Spleen (tissue), 11 donors: ENCODE data around the gene HORMAD1. TPM values are rescaled to one million over a fixed set of nuclear protein-coding genes. Genes with fewer than 3 reads are reported as not detected.
"Not testable (repeated sequence)": the region's sequence is repeated elsewhere in the genome, so short reads cannot be mapped to it uniquely, and the experiment has no call there.

Source experiments
- DNase-seq: peaks from one replicate; pipeline ENCODE4 v3.0.0-alpha.2; 2020
- H3K27ac ChIP-seq, 8 donors: fragments of 200-600 bp; sonication (generic) in 7 of 8; 1 replicate in 4 of 8; 2 replicates in 4 of 8; pipeline versions ENCODE4 v1.5.0 to v1.8.0; 2016 to 2021; ENCODE audit warnings: inconsistent platforms in 4 of 8, mild to moderate bottlenecking in 4 of 8, moderate library complexity in 1 of 8
- H3K27me3 ChIP-seq, 7 donors: fragments of 200-600 bp; sonication (generic) in 6 of 7; replicated peaks in 1 of 7; 1 replicate in 4 of 7; 2 replicates in 3 of 7; pipeline versions ENCODE4 v1.5.0 to v1.8.0; 2016 to 2021; ENCODE audit warnings: inconsistent platforms in 3 of 7, mild to moderate bottlenecking in 1 of 7
- H3K36me3 ChIP-seq, 6 donors: fragments of 200-600 bp; sonication (generic) in 5 of 6; 1 replicate in 4 of 6; 2 replicates in 2 of 6; pipeline versions ENCODE4 v1.5.0 to v1.8.0; 2016 to 2021; ENCODE audit warnings: inconsistent platforms in 2 of 6
- H3K4me1 ChIP-seq, 6 donors: fragments of 200-600 bp; sonication (generic) in 5 of 6; 1 replicate in 3 of 6; 2 replicates in 3 of 6; pipeline versions ENCODE4 v1.5.0 to v1.8.0; 2016 to 2021; ENCODE audit warnings: inconsistent platforms in 3 of 6
- H3K4me3 ChIP-seq, 8 donors: fragments of 200-600 bp; sonication (generic) in 7 of 8; 1 replicate in 4 of 8; 2 replicates in 4 of 8; pipeline versions ENCODE4 v1.5.0 to v1.8.0; 2016 to 2021; ENCODE audit warnings: inconsistent platforms in 4 of 8, mild to moderate bottlenecking in 4 of 8, moderate library complexity in 2 of 8
- H3K9me3 ChIP-seq, 8 donors: fragments of 200-600 bp; sonication (generic) in 7 of 8; 1 replicate in 4 of 8; 2 replicates in 4 of 8; pipeline versions ENCODE4 v1.5.0 to v1.8.0; 2016 to 2021; ENCODE audit warnings: inconsistent platforms in 4 of 8
- POLR2A ChIP-seq, 3 donors: fragments of 450-650 bp; IDR thresholded peaks; one replicate each; pipeline ENCODE4 v1.5.1; 2017; ENCODE audit warnings: antibody characterized with exemption in 3 of 3, mild to moderate bottlenecking in 1 of 3
- POLR2AphosphoS5 ChIP-seq, 3 donors: sonication (generic); formaldehyde crosslinking; IDR thresholded peaks; one replicate each; pipeline ENCODE4 v1.5.1; 2017; ENCODE audit warnings: antibody characterized with exemption in 3 of 3
- WGBS, 5 donors: extraction: QIAGEN DNeasy Blood & Tissue Kit in 3 of 5; methylation state at CpG; one replicate each; pipeline versions ENCODE4 v1.1.5 to v1.1.7; 2013 to 2018; 5-methylcytosine and 5-hydroxymethylcytosine counted together
- intact Hi-C: fragments of 100-400 bp; cut with DNase I; formaldehyde crosslinking; loops from one replicate; pipeline ENCODE4 v1.15.0; 2023; ENCODE audit warnings: low total_unique reads
- polyA plus RNA-seq, 3 donors: library from polyadenylated mRNA; stranded (reverse); fragments of 200-250 nt; gene quantifications; one replicate each; pipeline ENCODE4 v1.2.1, GENCODE V29; 2013
- small RNA-seq, 4 donors: library from RNA; depleted of rRNA; stranded (forward); fragments of <200 nt; gene quantifications; one replicate each; pipeline ENCODE3, GENCODE V24; 2016
- total RNA-seq, 7 donors: library from RNA; depleted of rRNA in 3 of 7; stranded (reverse); fragments of >200 nt in 3 of 7; fragmentation: NEBNext Ultra II Directional in 4 of 7; extraction: Animal tissue kit (Norgen Biotek cat#: 25700) in 4 of 7; gene quantifications; one replicate each; pipeline versions ENCODE4 v1.1.0 to v1.2.1, GENCODE V29; 2016 to 2021
- TF ChIP-seq, protein P1 (sequence below), 11 experiments: fragments of 200-600 bp in 7 of 11; fragments of 450-650 bp in 4 of 11; sonication (generic) in 4 of 11; IDR thresholded peaks in 8 of 11; conservative IDR thresholded peaks in 3 of 11; 1 replicate in 7 of 11; 2 replicates in 4 of 11; pipeline versions ENCODE4 v1.4.0 to v1.8.0; 2016 to 2021; ENCODE audit warnings: antibody characterized with exemption in 11 of 11, inconsistent platforms in 4 of 11, mild to moderate bottlenecking in 1 of 11
- donor health status: healthy with polysubstance abuse.
- donor health status: DM: no; HTN: no; CAD: no; lungs with moderate emphysema.
- donor health status: DM: no; HTN: no; CAD: no.
- donor health status: Bipolar disorder and iron deficiency.
- donor health status: healthy.
- donor health status: DM: no; HTN: no; CAD: no.
- donor health status: DM: yes; HTN: yes; CAD: no.

Gene HORMAD1
- total and polyA plus RNA-seq, 10 donors: 0.41 to 14.1 (median 4.2) TPM

DNA sequence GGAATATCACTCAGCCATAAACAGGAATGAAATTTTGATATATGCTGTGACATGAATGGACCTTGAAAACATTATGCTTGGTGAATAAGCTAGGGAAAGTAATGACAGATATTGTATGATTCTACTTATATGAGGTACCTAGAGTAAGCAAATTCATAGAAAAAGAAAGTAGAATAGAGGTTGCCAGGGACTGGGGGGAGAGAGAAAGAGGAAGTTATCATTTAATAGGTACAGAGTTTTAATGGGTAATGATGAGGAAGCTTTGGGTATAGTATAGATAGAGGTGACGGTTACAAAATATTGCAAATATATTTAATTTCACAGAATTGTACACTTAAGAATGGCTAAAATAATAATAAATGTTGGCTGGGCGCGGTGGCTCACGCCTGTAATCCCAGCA is 60.1 kb downstream of the HORMAD1 start:
- Histone ChIP-seq H3K27ac (no peak overlapping the region), H3K4me1 (no peaks in the 10 kb centered on the region), H3K4me3 (no peak overlapping the region), H3K27me3 (no peaks in the 10 kb centered on the region), H3K9me3 (no peaks in the 10 kb centered on the region), H3K36me3 (peaks cover 3 to 76% (median 30%) of the 10 kb centered on the region in 6 donors)
- TF ChIP-seq, protein P1, sequence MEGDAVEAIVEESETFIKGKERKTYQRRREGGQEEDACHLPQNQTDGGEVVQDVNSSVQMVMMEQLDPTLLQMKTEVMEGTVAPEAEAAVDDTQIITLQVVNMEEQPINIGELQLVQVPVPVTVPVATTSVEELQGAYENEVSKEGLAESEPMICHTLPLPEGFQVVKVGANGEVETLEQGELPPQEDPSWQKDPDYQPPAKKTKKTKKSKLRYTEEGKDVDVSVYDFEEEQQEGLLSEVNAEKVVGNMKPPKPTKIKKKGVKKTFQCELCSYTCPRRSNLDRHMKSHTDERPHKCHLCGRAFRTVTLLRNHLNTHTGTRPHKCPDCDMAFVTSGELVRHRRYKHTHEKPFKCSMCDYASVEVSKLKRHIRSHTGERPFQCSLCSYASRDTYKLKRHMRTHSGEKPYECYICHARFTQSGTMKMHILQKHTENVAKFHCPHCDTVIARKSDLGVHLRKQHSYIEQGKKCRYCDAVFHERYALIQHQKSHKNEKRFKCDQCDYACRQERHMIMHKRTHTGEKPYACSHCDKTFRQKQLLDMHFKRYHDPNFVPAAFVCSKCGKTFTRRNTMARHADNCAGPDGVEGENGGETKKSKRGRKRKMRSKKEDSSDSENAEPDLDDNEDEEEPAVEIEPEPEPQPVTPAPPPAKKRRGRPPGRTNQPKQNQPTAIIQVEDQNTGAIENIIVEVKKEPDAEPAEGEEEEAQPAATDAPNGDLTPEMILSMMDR (IDR thresholded peaks at IDR 0.05 in 8 of 11, conservative IDR thresholded peaks at IDR 0.05 in 3 of 11): no peak
- TF ChIP-seq POLR2A (IDR thresholded peaks at IDR 0.05) (no peak), POLR2AphosphoS5 (IDR thresholded peaks at IDR 0.05) (no peak)
- intact Hi-C loops: no loop called here
- 83 to 98% (median 96%) methylated on average over 4 of the region's 4 CpGs for WGBS, 5 donors
- DNase-seq: no peak

DNA sequence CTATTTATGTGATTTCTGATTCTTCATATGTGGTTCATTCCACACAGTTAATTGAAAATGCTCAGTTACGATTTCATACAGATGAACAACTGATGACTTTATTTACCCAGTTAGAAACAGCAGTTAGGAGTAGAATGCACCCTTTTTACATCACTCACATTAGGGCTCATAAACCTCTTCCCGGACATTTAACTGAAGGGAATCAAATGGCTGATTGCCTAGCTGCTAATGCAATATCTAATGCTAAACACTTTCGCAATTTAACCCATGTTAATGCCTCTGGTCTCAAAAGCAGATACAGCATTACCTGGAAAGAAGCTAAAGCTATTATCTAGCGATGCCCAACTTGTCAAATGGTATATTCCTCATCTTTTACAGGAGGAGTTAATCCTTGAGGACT is 63.6 kb downstream of the HORMAD1 start:
- peaks cover 3 to 80% (median 27%) of the 10 kb centered on the region in 6 donors for H3K36me3 ChIP-seq
- 87 to 97% (median 91%) methylated on average over 4 of the region's 4 CpGs for WGBS, 5 donors
- intact Hi-C loops: not testable (repeated sequence)

DNA sequence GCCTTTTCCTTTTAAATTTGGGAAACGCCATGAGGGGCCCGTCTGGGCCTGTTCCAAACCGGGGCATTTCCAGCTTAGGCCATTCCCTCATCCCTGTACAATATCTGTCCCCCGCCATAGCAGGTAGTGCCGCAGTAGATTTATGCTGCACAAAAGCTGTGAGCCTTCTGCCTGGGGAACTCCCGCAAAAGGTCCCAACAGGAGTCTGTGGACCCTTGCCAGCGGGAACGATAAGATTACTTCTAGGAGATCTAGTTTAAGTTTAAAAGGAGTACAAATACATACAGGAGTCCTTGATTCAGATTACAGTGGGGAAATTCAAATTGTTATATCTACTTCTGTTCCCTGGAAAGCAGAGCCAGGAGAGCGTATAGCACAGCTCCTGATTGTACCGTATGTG is 66.1 kb downstream of the HORMAD1 start:
- WGBS, 5 donors: 93 to 98% (median 97%) methylated on average over 10 of the region's 10 CpGs
- H3K27ac ChIP-seq, H3K4me3 ChIP-seq, H3K4me1 ChIP-seq, intact Hi-C loops, H3K27me3 ChIP-seq, DNase-seq, H3K9me3 ChIP-seq: not testable (repeated sequence)
- peaks cover 0 to 70% (median 12%) of the 10 kb centered on the region in 6 donors for H3K36me3 ChIP-seq

More for the DNA sequence above, 63.6 kb downstream of the HORMAD1 start:
- not testable (repeated sequence) for DNase-seq, H3K4me1 ChIP-seq, H3K27ac ChIP-seq, H3K27me3 ChIP-seq, H3K4me3 ChIP-seq, H3K9me3 ChIP-seq

DNA sequence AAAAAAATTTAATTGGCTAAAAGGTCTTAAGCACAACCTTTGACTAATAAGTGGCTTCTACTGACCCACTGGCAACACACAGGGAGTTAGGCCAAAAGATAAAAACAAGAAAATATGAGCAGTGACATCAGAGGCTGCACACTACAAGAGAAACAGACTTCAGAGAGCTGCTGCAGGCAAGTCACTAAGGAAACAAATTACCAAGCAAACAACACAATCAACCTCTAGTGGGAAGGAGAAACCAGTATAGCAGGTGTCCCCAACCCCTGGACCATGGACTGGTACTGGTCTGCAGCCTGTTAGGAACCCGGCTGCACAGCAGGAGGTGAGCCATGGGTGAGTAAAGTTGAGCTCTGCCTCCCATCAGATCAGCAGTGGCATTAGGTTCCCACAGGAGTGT is 70.5 kb downstream of the HORMAD1 start:
- intact Hi-C loops: no loop called here
- H3K4me1 ChIP-seq: no peaks in the 10 kb centered on the region
- H3K27me3 ChIP-seq: no peaks in the 10 kb centered on the region
- no peak for DNase-seq
- WGBS, 5 donors: 90 to 100% (median 94%) methylated on average over 1 of the region's 1 CpG
- TF ChIP-seq, protein P1 (IDR thresholded peaks at IDR 0.05 in 8 of 11, conservative IDR thresholded peaks at IDR 0.05 in 3 of 11): no peak
- TF ChIP-seq POLR2A (IDR thresholded peaks at IDR 0.05) (no peak), POLR2AphosphoS5 (IDR thresholded peaks at IDR 0.05) (no peak)
- H3K27ac ChIP-seq: no peak overlapping the region
- no peaks in the 10 kb centered on the region for H3K9me3 ChIP-seq
- H3K4me3 ChIP-seq: no peak overlapping the region
- peaks cover 0 to 75% (median 33%) of the 10 kb centered on the region in 6 donors for H3K36me3 ChIP-seq

DNA sequence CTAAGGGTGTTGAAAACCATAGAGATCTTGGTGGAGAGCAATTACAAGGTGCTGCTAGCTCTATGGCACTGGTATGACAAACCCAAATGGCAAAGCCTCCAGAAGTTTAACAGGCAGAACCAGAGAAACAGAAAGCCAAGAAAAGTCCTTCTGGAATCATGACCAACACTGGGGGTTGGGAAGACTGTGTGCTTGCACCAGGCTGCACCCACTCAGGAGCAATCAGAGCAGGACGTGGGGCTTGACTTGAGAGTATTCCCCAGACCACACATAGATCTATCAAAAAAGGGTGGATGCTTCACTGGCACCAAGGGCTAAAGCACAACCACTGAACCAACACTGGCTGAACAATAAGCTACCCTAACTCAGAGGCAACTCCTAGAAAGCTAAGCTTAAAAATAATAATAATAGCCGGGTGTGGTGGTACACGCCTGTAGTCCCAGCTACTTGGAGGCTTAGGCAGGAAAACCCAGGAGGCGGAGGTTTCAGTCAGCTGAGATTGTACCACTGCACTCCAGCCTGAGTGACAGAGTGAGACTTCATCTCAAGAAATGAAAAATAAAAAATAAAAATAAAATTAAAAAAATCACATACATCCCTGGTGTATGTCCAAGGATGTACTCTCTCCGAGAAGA is 71.1 kb downstream of the HORMAD1 start:
- Histone ChIP-seq H3K9me3 (no peaks in the 10 kb centered on the region), H3K36me3 (peaks cover 0 to 75% (median 33%) of the 10 kb centered on the region in 6 donors), H3K4me1 (no peaks in the 10 kb centered on the region), H3K27ac (no peak overlapping the region), H3K27me3 (no peaks in the 10 kb centered on the region), H3K4me3 (no peak overlapping the region)
- intact Hi-C loops: no loop called here
- WGBS, 5 donors: 86 to 95% (median 93%) methylated on average over 5 of the region's 5 CpGs
- TF ChIP-seq POLR2AphosphoS5 (IDR thresholded peaks at IDR 0.05) (no peak), POLR2A (IDR thresholded peaks at IDR 0.05) (no peak)
- TF ChIP-seq, protein P1 (IDR thresholded peaks at IDR 0.05 in 8 of 11, conservative IDR thresholded peaks at IDR 0.05 in 3 of 11): no peak
- DNase-seq: no peak

Small RNA genes lying within 50 kb of the gene (small RNA-seq; reads per million reads assigned to genes)
- gene RNU6-1042P: 0 reads per million in 4 donors

Other genes with a start within 250 kb of the HORMAD1 start
- gene TARS2, start 233.5 kb downstream of the HORMAD1 start, total RNA-seq: 10 to 100 TPM; 14.6 to 30.4 (median 23.5) TPM
- 10 to 100 TPM; 18.7 to 19.4 (median 18.9) TPM for gene TARS2, start 233.5 kb downstream of the HORMAD1 start, polyA plus RNA-seq
- gene ECM1, start 212.8 kb downstream of the HORMAD1 start, total RNA-seq: 10 to 100 TPM in 5 of 7 donors, 1 to 10 TPM in 2; 6.6 to 16.5 (median 13.6) TPM
- gene ECM1, start 212.8 kb downstream of the HORMAD1 start, polyA plus RNA-seq: 1 to 10 TPM; 2.7 to 6.8 (median 6.4) TPM
- 1 to 10 TPM in 1 of 7 donors, under 1 TPM in 1, not detected in 5; 0.97 to 1.9 TPM for gene FALEC, start 205.1 kb downstream of the HORMAD1 start, total RNA-seq
- under 1 TPM in 2 of 3 donors, not detected in 1; 0.20 to 0.29 TPM for gene FALEC, start 205.1 kb downstream of the HORMAD1 start, polyA plus RNA-seq
- 10 to 100 TPM in 5 of 7 donors, 1 to 10 TPM in 2; 2.8 to 19.1 (median 12.4) TPM for gene ADAMTSL4, start 171.5 kb downstream of the HORMAD1 start, total RNA-seq
- 10 to 100 TPM in 1 of 3 donors, 1 to 10 TPM in 2; 5.0 to 10.9 (median 9.4) TPM for gene ADAMTSL4, start 171.5 kb downstream of the HORMAD1 start, polyA plus RNA-seq
- 100 to 1,000 TPM; 261 to 435 (median 336) TPM for gene MCL1, start 141.3 kb downstream of the HORMAD1 start, total RNA-seq
- 100 to 1,000 TPM in 1 of 3 donors, 10 to 100 TPM in 2; 75.8 to 118 (median 85.9) TPM for gene MCL1, start 141.3 kb downstream of the HORMAD1 start, polyA plus RNA-seq
- gene ENSA, start 91.3 kb downstream of the HORMAD1 start, total RNA-seq: 100 to 1,000 TPM in 6 of 7 donors, 10 to 100 TPM in 1; 97.0 to 153 (median 135) TPM
- gene ENSA, start 91.3 kb downstream of the HORMAD1 start, polyA plus RNA-seq: 100 to 1,000 TPM in 2 of 3 donors, 10 to 100 TPM in 1; 96.3 to 127 (median 107) TPM
- 10 to 100 TPM; 21.9 to 31.0 (median 27.1) TPM for gene GOLPH3L, start 23.7 kb downstream of the HORMAD1 start, total RNA-seq
- gene GOLPH3L, start 23.7 kb downstream of the HORMAD1 start, polyA plus RNA-seq: 10 to 100 TPM in 1 of 3 donors, 1 to 10 TPM in 2; 9.0 to 12.2 (median 9.3) TPM
- 100 to 1,000 TPM; 495 to 685 (median 618) TPM for gene CTSS, start 44.9 kb upstream of the HORMAD1 start, total RNA-seq
- gene CTSS, start 44.9 kb upstream of the HORMAD1 start, polyA plus RNA-seq: 100 to 1,000 TPM; 117 to 181 (median 137) TPM
- gene CTSK, start 87.4 kb upstream of the HORMAD1 start, total RNA-seq: 10 to 100 TPM; 11.5 to 23.6 (median 20.6) TPM
- 10 to 100 TPM; 28.5 to 68.2 (median 49.2) TPM for gene CTSK, start 87.4 kb upstream of the HORMAD1 start, polyA plus RNA-seq
- 10 to 100 TPM; 43.6 to 72.8 (median 53.7) TPM for gene ARNT, start 155.7 kb upstream of the HORMAD1 start, total RNA-seq
- 10 to 100 TPM in 2 of 3 donors, 1 to 10 TPM in 1; 8.3 to 13.7 (median 10.5) TPM for gene ARNT, start 155.7 kb upstream of the HORMAD1 start, polyA plus RNA-seq
- not detected for gene CTXND2, start 166.2 kb upstream of the HORMAD1 start, total RNA-seq
- not detected for gene CTXND2, start 166.2 kb upstream of the HORMAD1 start, polyA plus RNA-seq
- gene SETDB1, start 205.5 kb upstream of the HORMAD1 start, total RNA-seq: 10 to 100 TPM; 50.0 to 82.4 (median 62.7) TPM
- 10 to 100 TPM; 16.9 to 28.0 (median 27.7) TPM for gene SETDB1, start 205.5 kb upstream of the HORMAD1 start, polyA plus RNA-seq